Kidney epithelial cell (primary cell): ENCODE results near the gene ANKRD29. TPM values are rescaled to one million over a fixed set of nuclear protein-coding genes. Genes with fewer than 3 reads are reported as not detected.

Experiments used
- DNase-seq: peaks from one replicate; pipeline ENCODE4 v3.0.0-alpha.2; 2010; ENCODE audit warnings: low read depth
- H3K27me3 ChIP-seq: 2 replicates; pipeline ENCODE4 v1.6.0; 2011; ENCODE audit warnings: low read length; ENCODE audit not compliant: control insufficient read depth, insufficient read depth
- H3K36me3 ChIP-seq: 2 replicates; pipeline ENCODE4 v1.5.1; 2011; ENCODE audit warnings: low read length; ENCODE audit not compliant: control insufficient read depth, insufficient read depth
- H3K4me3 ChIP-seq: 2 replicates; pipeline ENCODE4 v1.5.1; 2011; ENCODE audit warnings: low read depth, mild to moderate bottlenecking, control low read depth, low read length
- CTCF ChIP-seq: IDR thresholded peaks from 2 replicates; pipeline ENCODE4 v1.5.1; 2011; ENCODE audit warnings: mild to moderate bottlenecking, moderate library complexity, low read length, control low read depth, inconsistent platforms; ENCODE audit not compliant: insufficient read depth, poor library complexity, severe bottlenecking
- total RNA-seq: library from RNA; depleted of rRNA; stranded (reverse); fragments of >200 nt; gene quantifications from 2 replicates; pipeline ENCODE4 v1.2.3, GENCODE V29; 2015

ANKRD29 gene
- total RNA-seq, 1 donor from 2014 or later, result 0.58 TPM

GRCh38 chr18:23661735-23662308, 889 bp downstream of the ANKRD29 start:
- peaks cover 7% of the 10 kb centered on the region for H3K27me3 ChIP-seq

GRCh38 chr18:23658285-23658684, 4.4 kb downstream of the ANKRD29 start:
- no peak for TF ChIP-seq CTCF
- Histone ChIP-seq H3K27me3 (peaks cover 7% of the 10 kb centered on the region), H3K36me3 (no peaks in the 10 kb centered on the region), H3K4me3 (no peak overlapping the region)
- DNase-seq, result no peak

More at GRCh38 chr18:23661735-23662308, 889 bp downstream of the ANKRD29 start:
- no peak for DNase-seq
- no peaks in the 10 kb centered on the region for H3K36me3 ChIP-seq
- no peak for TF ChIP-seq CTCF
- H3K4me3 ChIP-seq, result peak overlapping the region; percentile 33

GRCh38 chr18:23652232-23652631, 10.5 kb downstream of the ANKRD29 start:
- H3K4me3 ChIP-seq, result no peak overlapping the region
- H3K27me3 ChIP-seq, result no peaks in the 10 kb centered on the region
- H3K36me3 ChIP-seq, result no peaks in the 10 kb centered on the region
- no peak for TF ChIP-seq CTCF
- no peak for DNase-seq

GRCh38 chr18:23650968-23651927, 11.5 kb downstream of the ANKRD29 start:
- TF ChIP-seq CTCF, result no peak
- H3K4me3 ChIP-seq, result no peak overlapping the region
- peak; percentile 65 for DNase-seq
- H3K36me3 ChIP-seq, result no peaks in the 10 kb centered on the region
- H3K27me3 ChIP-seq, result no peaks in the 10 kb centered on the region

GRCh38 chr18:23648940-23649607, 13.6 kb downstream of the ANKRD29 start:
- DNase-seq, result no peak
- TF ChIP-seq CTCF, result no peak
- no peaks in the 10 kb centered on the region for H3K27me3 ChIP-seq

More at GRCh38 chr18:23648940-23649607, 13.6 kb downstream of the ANKRD29 start:
- Histone ChIP-seq H3K4me3 (no peak overlapping the region), H3K36me3 (no peaks in the 10 kb centered on the region)
